ENCODE data around the gene MDFI.

- no peak for TF ChIP-seq POLR2AphosphoS5 (IDR thresholded peaks at IDR 0.05; ENCODE audit: low read depth, low read length)
- no peak for TF ChIP-seq POLR2A (IDR thresholded peaks at IDR 0.05; ENCODE audit: low read depth, low read length)
- no peak for TF ChIP-seq TAF1 (IDR thresholded peaks at IDR 0.05; ENCODE audit: borderline replicate concordance, low read depth, low read length)
Measured at GRCh38 chr6:41675992-41676391, 37.7 kb downstream of the MDFI start.
